HG03196 (cell line): ENCODE data around the gene FAM169A.
"Not testable (repeated sequence)": the region's sequence is repeated elsewhere in the genome, so short reads cannot be mapped to it uniquely, and the experiment has no call there.

ENCODE experiments used
- ATAC-seq: cut with Tn5 transposase; IDR thresholded peaks from one replicate; pipeline ENCODE4 v1.9.1; 2021; ENCODE audit not compliant: unreplicated experiment

Gene FAM169A

DNA sequence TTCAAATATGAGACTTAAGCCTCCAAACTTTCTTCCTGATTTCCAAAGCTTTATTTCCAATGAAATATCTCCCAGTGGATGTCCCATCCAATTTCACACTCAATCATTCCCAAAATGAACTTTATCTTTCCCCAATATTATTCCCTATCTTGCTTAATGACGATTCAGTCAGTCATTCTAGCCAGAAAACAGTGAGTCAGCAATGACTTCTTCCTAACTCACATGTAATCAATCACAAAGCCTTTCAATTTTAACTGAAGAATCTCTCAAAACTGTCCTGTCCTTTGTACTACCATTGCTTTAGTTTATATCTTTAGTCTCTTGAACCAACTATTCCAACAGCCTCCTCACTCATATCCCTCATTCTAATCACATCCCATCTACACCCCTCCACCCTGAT, 64.2 kb downstream of the FAM169A start:
- no peak for ATAC-seq

DNA sequence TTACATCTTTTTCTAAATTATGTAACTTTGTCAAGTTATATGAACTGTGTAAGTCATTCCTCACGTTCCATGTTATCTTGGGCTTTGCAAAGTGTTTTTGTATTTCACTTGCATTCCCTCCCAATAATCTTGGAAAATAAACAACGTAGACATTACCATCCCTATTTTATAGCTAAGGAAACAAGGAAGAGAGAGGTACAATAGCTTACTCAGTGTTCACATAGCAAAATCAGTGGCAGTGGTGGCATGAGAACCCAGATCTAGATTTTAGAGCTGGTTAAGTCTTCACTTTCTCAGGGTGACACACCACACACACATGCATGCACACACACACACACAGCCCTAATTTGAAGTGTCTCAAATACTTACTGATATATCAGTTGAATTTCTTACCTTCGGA, 65.0 kb downstream of the FAM169A start:
- ATAC-seq: no peak

DNA sequence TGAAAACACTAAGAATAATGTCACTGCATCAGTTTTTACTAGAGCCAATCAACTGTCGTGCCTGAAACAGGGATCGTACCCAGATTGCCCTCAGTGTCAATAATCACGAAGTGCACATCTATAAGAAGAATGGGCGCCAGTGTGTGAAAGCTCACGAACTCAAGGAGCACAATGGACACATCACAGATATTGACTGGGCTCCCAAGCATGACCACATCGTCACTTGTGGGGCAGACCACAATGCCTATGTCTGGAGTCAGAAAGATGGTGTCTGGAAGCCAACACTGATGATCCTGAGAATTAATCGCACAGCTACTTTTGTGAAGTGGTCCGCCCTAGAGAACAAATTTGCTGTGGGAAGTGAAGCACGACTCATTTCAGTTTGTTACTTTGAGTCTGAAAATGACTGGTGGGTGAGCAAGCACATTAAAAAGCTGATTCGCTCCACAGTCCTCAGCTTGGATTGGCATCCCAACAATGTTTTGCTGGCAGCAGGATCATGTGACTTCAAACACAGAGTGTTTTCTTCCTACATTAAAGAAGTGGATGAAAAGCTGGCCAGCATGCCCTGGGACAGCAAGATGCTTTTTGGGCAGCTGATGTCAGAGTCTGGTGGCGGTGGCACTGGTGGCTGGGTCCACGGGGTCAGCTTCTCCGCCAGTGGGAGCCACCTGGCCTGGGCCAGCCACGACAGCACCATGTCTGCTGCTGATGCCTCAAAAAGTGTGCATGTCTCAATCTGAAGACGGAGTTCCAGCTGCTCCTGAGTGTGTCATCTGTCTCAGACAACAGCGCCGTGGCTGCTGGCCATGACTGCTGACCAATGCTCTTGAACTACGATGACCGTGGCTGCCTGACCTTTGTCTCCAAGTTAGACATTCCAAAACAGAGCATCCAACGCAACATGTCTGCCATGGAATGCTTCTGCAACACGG, 66.9 kb downstream of the FAM169A start:
- ATAC-seq: no peak

DNA sequence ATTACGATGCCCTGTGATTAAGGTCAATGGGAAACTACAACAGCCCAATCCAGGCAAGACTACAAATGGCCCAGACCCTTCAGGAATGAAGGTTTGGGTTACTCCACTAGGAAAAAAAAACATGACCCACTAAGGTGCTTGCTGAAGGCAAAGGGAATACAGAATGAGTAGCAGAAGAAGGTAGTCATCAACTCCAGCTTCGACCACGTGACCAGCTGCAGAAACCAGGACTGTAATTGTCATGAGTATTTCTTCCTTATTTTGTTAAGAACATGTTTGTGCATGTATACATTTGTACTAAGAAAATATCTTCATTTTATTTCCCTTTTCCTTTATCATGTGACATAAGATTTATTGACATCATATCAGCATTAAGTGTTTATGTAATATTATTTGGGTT, 74.5 kb downstream of the FAM169A start:
- not testable (repeated sequence) for ATAC-seq

GRCh38 chr5:74787424-74787823, 78.8 kb downstream of the FAM169A start:
- ATAC-seq: no peak

DNA sequence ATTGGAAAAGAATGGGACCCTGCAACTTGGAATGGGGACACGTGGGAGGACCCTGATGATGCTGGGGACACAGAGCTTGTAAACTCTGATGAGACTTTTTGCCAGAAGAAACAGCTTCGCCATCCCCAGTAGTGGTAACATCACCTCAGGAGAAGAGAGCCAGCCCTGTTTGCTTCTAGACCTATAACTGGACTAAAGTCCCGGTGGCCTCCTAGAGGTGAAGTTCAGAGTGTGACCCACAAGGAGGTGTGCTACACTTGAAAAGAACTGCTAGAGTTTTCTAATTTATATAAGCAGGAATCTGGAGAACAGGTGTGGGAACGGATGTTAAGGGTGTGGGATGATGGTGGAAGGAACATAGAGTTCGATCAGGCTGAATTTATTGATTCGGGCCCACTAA, 79.3 kb downstream of the FAM169A start:
- ATAC-seq: no peak

DNA sequence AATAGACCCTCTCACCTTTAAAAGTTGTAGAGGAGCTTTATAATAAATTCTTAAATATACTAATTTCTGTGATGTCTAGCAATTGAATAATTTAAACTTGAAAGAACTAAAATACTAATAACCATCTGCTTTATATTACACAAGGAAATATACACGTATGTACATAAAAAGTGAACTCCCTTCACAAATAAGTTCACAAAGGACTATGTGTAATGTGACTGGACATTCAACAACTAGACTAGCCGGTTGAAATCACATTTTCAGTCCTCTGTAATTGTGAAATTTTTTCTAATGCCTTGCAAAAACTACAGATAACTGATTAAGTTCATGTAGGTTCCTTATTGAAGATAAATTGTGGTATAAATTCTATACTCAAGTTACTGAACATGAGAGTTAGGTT, 87.6 kb downstream of the FAM169A start:
- ATAC-seq: no peak

DNA sequence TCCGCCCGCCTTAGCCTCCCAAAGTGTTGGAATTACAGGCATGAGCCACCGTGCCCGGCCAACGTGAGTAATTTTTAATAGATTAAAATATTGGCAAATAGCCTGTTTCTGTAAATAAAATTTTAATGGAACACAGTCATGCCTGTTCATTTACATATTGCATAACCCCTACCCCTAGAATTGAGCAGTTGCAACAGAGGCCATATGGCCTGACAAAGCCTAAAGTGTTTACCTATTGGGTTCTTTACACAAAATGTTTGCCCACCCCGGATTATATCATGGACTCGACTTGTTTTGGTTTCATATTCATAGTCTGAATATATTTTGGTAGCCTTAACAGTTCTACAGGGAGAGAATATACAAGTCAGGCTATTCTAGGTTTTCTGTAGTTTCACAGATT, 93.8 kb downstream of the FAM169A start:
- ATAC-seq: no peak

DNA sequence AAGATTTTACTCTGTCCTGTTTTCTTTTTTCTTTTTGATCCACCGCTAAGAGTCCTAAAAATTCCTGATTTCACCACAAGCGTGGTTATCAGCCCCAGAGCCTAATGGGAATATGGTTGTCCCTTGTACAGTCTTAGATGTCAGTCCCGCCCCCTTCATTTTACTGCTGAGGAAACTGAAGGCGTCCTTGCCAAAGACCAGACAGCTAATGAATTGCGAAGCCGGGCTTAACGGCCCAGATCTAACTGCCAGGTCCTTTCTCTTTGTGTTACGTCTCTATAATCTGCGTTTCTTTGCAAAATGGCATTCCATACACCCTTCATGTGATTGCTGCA, 98.6 kb downstream of the FAM169A start:
- peak; percentile 20 for ATAC-seq

- ATAC-seq: peak; percentile 94
These were observed 99.2 kb downstream of the FAM169A start, which contains the start of the genes GFM2 and NSA2 for GRCh38 chr5:74766849-74767578. Gene GFM2 (minus strand): TSS chr5:74767117. CDS start chr5:74763742, 3,375 bp downstream. Gene NSA2 (plus strand): TSS chr5:74767249. CDS start chr5:74767361, 112 bp downstream.

GRCh38 chr5:74766418-74766848, 99.8 kb downstream of the FAM169A start:
- ATAC-seq: peak; percentile 12

DNA sequence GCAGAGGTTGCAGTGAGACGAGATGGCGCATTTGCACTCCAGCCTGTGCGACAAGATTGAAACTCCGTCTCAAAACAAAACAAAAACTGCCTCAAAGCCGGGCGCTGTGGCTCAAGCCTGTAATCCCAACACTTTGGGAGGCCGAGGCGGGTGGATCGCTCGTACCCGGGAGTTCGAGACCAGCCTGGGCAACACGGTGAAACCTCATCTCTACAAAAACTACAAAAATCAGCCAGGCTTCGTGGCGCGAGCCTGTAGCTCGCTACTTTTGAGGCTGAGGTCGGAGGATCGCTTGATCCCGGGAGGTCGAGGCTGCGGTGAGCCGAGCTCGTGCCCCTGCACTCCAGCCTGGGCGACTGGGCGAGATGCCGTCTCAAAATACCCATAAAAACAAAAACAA, 100.3 kb downstream of the FAM169A start:
- no peak for ATAC-seq

DNA sequence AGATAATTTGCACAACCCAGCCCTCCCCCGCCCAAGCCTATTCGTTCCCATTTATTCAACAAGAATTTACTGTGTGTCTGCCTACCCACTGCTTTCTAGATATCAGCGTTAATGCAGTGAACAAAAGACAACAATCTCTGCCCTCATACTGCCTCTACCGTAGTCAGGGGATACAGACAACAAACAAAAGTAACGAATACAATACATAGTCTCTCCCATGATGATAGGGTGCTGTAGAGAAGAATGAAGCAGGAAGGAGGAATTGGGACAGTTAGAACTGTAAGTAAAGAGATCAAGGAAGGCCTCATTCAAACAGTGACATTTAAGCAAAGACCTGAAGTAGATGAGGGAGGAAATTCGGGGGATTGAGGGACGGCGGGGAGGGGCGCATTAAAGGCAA, 101.0 kb downstream of the FAM169A start:
- ATAC-seq: no peak

- no peak for ATAC-seq
These were observed 102.7 kb downstream of the FAM169A start for GRCh38 chr5:74763504-74763903.

- no peak for ATAC-seq
These were observed 103.6 kb downstream of the FAM169A start for GRCh38 chr5:74762599-74762998.

GRCh38 chr5:74761241-74761640, 104.9 kb downstream of the FAM169A start:
- ATAC-seq: no peak

DNA sequence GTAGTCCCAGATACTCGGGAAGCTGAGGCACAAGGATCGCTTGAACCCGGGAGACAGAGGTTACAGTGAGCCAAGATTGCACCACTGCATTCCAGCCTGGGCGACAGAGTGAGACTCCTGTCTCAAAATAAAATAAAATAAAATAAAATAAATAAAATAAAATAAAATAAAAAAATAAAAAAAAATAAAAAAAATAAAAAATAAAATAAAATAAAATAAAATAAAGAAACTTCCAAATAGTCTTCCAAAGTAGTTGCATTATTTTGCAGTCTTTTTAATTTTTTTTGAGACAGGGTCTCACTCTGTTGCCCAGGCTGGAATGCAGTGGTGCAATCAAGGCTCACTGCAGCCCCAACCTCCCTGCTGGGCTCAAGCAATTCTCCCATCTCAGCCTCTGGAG, 117.4 kb downstream of the FAM169A start:
- ATAC-seq: not testable (repeated sequence)

- no peak for ATAC-seq
These were observed 127.8 kb downstream of the FAM169A start for GRCh38 chr5:74738406-74738805.

GRCh38 chr5:74736759-74737158, 129.4 kb downstream of the FAM169A start:
- ATAC-seq: no peak
